HuH-7 (cell line): ENCODE measurements around the gene ZNF322.

Source experiments
- DNase-seq: peaks from one replicate; pipeline ENCODE4 v3.0.0; 2011; ENCODE audit warnings: low spot score

Gene ZNF322

DNA sequence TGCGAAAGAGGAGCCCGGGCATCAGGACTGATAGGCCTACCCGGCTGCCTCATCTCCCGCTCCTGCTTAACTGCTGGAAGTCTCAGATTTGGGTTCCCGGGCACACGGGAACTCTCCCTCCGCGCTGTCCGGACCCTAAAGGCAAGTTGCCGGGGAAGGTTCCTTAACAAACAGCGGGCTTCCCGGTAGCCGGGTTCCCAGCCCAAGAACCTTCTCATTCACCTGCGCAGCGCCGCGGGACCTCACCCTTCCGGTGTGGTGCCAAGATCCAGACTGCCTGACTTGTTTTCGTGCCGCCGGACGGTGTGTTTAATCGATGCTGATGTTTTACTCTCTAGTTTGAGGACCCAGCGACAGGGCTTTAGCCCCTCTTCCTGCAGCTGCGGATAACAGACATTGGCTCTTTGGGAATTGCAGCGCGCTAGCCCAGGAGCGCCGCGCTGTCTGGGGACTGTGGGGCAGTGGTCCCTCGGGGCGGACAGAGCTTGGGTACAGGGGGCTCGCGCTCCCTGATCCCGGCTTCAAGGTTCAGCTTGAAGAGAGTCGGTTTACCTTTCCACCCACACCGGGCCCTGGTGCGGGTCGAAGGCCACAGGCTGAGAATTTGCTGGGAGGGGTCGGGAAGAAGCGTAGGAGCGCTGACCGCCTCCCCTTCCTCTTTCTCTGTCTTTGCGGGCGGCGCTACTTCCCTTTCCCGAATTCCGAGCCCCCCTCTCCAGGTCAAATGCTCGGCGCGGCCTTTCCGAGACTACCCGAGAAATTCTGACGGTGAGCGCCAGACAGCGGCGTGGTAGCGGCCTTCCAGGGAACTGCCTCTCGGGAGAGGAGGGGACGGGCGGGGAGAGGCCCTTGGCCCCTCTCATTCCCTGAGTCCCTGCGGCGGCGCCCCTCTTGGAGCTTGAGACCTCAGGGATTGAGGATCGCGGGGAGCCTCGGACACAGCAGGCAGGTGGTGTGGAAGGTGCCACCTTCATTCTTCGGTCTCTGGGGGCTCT lies 45.6 kb downstream of the ZNF322 start:
- DNase-seq, result no peak

DNA sequence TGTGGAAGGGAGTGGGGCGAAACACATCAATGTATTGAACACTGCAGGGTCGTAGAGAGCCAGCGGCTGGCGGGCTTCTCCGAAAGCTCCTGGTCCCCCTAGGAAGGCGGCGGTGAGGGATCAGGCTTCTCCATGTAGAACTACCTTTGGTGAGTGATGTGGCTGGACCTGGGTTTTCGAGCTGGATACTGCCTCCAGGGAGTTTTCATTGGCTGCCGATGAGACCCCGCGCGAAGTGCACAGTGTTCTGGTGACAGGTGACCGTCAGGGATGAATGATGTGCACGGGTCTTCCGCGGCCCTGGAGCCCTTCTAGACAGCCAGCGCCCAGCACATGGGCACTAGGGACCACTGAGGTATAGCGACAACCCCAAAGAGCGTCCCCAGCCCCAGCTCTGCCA lies 46.3 kb downstream of the ZNF322 start:
- no peak for DNase-seq

DNA sequence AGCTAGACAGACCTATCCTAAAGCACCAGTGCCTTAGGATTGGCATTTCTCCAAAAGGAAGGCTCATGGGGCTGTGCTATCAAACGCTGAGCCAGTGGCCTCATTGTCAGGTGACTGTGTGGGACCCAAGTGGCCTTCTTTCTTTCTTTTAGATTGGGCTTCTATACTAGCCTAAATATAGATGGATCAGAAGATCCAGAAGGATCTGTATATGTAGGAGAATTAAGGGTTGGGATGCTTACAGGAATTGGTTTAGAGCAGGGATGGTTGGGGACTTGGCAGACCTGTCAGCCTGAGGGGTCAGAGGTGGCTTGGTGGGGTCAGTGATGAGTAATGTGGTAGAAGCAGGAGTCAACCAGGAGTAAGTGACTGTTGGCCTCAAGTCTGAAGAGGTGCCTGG lies 47.9 kb downstream of the ZNF322 start:
- no peak for DNase-seq

DNA sequence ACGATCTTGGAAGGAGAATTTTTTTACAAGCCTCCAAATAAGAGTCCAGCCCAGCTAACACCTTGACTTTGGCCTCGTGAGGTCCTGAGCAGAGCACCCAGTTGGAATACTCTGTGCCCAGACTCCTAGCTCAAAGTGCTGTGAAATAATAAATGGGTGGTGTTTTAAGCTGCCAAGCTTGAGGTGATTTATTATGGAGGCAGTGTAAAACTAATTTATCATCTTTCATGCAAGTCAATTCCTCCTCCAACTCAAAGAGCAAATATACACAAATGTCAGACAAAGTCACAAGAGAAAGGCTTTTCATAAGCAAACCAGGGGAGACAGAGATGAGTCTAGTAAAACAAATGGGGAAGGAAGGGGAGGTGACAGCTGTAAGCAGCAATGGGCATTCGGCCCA lies 50.1 kb downstream of the ZNF322 start:
- no peak for DNase-seq

DNA sequence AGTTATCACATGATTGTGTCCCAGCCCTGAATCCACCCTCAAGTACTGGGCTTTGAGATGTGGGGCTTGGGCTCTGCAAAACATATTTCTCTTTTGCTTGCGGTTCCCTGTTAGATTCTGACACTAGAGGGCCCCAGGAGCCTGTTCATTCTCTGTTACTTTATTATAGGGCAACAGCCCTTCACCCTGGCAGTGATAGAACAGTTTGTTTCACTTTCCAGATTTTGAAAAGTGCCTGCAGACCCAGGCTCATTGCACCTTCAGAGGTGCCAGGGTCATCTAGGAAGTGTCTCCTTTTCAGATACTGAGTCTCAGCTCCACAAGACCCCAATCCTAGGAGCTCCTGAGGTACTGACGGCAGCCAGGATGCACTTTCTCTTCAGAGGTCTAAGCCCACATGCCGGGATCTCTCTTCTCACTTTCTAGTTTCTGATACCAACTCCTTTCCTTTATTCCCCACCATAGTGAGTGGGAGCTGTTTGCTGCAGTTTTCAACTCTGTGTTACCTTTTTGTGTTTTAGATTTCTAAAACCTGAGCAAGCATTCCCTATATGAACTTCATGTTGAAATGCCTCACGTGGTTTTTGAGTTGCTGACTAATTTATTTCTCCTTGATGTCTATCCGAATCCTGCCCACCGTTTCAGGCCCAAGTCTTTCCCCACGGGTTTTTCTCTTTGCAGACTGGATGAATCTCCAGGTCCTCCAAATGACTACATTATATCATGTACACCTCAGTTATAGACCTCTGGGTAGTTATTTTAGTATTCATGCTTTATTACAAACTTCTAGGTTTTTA lies 51.9 kb downstream of the ZNF322 start:
- peak; percentile 58 for DNase-seq

DNA sequence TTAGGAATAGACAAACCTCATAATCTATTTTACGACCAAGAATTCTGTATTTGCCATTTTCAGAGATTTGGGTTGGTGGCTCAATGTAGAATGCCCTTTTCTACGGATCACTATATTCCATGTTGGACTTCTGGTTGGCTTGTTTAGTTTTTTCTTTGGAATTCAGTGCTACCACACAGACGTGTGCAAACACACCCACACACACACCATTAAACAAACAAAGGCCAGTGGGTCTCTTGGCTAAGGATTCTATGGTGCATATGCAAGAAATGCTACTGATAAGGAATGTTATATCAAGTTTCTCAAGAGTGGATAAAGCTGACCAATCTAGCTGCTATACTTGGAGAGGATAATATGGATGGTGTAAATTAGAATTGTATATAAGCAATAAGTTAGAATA lies 54.7 kb downstream of the ZNF322 start:
- no peak for DNase-seq

DNA sequence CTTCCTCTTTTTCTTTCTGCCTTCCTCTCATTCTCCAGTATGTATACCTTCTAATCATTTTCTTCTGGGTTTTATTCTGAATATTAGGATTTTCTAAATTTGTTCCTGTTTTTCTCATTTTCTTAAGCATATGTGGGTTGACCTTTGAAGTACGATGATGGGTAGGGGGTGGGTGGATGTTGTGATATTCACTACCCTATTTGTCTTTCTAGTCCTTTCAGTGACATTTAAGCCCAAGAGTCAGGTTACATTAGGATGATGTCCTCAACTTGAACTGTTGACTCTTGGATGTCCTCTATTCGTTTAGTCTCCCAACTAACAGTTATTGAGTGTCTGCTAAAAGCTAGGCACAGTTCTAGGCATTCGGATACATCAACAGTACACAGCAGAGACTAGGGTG lies 55.5 kb downstream of the ZNF322 start:
- DNase-seq, result no peak

DNA sequence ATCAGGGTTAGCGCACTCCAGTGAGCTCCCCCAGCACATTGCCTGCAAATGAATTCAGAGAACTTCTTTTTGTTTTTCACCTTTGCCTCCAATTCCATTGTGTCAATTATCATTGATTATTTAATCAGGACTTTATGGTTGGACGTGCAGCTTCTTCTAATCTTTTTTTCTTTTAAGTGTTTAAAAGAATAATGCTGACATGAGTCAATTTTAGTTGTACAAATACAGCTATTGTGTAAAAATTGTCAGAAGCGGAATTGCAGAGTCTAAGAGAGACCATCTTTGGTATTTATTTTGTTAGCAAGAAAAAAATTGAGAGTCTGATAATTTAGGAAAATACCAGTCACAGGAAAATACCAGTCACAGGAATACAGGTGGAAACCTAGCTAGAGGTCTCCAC lies 57.3 kb downstream of the ZNF322 start:
- no peak for DNase-seq

DNA sequence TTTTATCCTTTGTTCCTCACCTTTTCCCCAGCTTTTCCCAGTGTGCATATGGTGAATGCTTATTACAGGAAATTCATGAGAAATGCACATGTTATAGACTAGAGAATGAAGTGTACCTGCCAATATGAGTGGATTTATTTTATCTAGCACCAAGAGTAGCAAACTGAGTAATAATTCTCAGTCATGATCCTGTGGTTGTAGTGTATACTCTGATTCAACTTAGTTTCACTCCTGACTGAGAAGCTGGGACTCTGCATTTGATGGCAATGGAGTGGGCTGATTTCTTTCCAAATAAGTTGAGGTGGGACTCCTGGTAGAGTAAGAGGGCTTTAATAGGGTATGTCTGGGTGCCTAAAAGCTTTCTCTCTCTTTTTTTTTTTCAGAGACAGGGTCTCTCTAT lies 58.8 kb downstream of the ZNF322 start:
- DNase-seq, result no peak

DNA sequence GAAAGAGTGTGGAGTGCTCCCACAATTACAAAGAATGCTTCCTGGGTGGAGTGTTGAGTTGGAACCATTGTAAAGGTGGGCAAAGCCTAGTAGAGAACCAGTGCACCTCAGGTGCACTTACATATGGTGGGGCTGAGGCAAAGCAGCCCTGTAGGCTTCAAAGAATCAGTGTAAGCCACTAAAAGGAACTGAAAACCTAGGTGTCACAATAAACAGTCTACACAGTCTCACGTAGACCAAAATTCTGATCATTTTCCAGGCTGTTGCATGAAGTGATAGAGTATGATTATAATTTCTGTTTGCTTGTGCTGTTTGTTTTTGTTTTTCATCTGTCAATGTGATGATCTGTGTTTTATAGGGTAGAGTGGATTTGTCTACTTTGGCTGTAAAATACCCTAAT lies 60.0 kb downstream of the ZNF322 start:
- DNase-seq, result no peak

DNA sequence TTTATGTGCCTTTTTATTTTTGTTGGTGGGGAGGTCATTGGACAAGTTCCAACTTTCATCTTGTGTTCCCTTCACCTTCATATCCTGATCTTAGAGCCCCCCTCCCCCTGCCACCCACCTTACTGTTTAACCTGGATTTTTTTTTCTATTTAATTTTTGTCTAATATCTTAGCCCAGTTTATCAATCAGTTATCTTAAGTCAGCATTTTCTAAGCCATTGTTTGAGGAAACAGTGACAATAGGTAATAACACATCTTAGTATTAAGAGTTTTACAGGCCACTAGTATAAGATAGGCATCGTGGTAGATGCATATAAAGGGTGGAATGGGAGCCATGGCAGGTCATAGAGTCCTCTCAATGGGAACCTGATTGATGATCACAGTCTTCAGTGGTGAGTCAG lies 60.4 kb downstream of the ZNF322 start:
- DNase-seq, result no peak

DNA sequence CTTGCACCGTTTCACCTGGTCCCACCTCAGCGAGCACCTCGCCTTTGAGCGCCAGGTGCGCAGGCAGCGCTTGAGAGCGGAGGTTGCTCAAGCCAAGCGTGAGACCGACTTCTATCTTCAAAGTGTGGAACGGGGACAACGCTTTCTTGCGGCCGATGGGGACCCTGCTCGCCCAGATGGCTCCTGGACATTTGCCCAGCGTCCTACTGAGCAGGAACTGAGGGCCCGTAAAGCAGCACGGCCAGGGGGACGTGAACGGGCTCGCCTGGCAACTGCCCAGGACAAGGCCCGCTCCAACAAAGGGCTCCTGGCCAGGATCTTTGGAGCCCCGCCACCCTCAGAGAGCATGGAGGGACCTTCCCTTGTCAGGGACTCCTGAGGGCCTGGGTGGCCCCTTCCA lies 61.3 kb downstream of the ZNF322 start:
- no peak for DNase-seq

DNA sequence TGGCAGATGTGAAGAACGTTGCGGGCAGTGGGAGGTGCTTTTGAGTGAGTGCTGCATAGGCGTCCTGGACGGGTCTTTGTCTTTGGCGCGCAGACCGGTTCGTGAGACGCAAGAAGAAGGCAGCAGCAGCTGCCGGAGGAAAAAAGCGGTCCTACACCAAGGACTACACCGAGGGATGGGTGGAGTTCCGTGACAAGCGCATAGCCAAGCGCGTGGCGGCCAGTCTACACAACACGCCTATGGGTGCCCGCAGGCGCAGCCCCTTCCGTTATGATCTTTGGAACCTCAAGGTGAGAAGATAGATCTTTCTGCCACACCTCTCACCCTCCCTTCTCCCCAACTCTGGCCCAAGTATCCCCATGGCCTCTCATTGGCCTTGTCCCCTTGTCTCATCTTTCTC lies 61.7 kb downstream of the ZNF322 start:
- DNase-seq, result no peak

DNA sequence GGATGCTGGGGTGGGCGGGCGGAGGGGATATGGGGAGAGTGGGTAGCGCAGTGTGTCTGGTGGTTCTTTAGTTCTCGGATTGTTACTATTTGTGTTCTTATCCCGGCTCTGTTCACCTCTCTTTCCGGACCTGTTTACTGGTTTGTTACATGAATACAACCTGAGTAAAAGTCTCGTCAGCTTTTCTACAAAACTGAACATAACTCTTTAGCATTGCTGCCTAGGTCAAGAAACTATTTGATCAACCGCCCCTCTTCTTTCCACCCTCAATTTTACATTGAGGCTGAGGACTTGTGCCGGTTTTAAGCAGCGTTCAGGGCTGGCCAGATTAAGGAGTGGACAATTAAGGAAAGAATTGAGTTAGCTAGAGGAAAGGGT lies 62.2 kb downstream of the ZNF322 start:
- no peak for DNase-seq

DNA sequence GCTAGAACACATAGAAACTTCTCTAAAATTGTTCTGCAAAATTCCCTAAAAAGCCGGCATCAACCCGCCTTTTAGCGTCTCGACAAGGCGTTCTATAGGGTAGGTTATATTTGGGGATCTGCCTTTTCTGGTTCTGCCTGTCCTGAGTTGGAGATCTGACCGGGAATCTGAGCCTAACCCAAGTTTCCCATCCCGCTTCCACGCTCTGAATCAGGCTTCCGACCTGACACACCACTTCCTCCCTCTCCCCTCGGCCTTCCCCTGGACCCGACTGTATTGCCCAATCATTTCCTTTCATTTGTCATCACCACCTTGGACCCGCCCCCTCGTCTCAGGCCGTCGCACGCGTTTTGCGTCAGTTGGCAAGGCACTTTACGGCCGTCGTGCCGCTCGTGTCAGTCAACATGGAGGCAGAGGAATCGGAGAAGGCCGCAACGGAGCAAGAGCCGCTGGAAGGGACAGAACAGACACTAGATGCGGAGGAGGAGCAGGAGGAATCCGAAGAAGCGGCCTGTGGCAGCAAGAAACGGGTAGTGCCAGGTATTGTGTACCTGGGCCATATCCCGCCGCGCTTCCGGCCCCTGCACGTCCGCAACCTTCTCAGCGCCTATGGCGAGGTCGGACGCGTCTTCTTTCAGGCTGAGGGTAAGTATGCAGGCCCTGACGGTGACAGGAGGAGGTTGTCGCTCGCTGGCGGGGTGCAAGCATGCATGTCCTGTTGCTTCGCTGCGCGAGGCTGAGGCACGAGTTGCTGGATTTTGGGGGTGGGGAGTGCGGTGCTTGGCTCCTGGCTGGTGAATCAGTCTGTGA lies 62.8 kb downstream of the ZNF322 start, which contains the start of gene ABT1:
TSS of gene ABT1 (plus strand) at position 375 of the 810 bp plus-strand sequence. CDS start at position 405, 30 bp downstream.
- DNase-seq, result peak; percentile 73

DNA sequence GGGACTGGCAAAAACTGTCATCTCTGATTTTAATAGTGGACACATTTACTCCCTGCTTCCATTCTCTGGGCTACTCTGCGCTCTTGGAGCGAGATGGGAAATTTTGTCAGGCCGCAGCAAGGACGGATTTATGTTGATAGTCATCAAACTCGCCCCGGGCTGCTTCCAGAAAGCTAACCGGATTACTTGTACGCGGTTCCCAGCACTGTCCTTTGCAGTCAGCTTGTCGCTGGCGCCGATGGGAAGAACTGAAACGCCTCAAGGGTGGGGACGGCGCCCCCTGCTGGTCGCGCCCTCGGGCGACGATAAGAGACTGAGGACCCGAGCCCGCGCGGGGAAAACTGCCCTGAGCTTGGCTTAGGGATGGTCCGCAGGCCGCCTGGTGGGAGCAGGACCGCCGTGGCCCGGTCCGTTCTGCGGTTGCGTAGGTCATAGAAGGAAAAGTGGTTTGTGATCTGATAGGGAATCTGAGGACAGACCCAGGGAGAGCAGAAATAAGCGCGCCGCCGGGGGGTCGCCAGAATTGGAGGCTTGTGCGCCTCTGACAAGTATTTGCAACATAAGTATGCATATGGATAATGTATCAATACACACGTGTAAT lies 63.8 kb downstream of the ZNF322 start:
- DNase-seq, result peak; percentile 47

DNA sequence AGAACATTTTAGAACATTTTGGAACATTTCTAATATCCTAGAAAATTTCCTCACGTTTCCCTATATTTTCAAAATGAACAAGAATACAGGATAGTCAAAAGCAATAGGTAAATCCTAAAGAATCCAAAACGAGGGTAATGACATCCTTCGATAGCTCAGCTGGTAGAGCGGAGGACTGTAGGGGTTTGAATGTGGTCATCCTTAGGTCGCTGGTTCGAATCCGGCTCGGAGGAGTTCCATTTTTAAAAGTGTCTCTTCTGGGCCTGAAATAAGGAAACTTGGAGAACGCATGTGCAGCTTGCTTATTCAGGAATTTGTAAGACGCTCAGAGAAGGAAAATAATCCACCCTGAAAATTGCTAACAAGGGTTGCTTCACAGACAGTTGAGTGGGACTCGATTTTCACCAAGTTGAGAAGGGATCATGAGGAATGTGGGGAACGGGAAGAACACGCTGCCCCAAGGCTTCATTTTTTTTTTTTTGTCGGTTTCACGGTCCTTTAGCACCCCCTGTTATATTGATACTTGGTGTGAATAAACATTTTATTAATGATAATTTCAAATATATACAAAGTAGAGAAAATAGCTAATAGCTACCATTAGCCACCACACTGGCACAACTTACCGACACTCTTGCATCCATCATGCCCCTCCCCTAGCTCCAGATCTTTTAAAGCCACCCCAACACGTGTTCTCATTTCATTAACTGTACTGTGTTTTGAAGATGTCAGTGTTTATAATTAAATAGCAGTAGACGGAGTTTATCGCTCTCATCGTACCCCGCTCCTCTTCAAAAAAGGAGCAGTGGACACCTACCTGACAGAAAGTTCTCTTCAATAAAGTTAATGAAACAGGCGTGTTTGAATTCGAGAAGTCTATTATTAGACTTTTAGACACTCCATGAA lies 64.6 kb downstream of the ZNF322 start:
- DNase-seq, result no peak

DNA sequence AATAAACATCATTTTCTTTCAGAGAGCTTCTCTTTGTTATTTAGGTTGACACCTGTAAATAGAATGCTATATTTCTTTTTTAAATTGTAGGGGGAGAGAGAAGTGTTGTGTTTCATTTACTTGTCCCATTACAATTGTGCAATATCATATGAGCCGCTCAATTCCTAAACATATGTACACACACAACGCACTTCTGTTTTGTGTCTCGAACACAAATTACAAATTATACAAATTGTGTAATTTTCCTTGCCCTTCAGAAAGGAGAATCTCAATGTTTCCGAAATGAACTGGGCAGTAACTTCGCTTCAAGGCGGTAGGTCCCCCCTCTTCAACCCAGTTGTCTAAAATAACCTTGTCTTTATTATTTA lies 65.4 kb downstream of the ZNF322 start:
- DNase-seq, result no peak

DNA sequence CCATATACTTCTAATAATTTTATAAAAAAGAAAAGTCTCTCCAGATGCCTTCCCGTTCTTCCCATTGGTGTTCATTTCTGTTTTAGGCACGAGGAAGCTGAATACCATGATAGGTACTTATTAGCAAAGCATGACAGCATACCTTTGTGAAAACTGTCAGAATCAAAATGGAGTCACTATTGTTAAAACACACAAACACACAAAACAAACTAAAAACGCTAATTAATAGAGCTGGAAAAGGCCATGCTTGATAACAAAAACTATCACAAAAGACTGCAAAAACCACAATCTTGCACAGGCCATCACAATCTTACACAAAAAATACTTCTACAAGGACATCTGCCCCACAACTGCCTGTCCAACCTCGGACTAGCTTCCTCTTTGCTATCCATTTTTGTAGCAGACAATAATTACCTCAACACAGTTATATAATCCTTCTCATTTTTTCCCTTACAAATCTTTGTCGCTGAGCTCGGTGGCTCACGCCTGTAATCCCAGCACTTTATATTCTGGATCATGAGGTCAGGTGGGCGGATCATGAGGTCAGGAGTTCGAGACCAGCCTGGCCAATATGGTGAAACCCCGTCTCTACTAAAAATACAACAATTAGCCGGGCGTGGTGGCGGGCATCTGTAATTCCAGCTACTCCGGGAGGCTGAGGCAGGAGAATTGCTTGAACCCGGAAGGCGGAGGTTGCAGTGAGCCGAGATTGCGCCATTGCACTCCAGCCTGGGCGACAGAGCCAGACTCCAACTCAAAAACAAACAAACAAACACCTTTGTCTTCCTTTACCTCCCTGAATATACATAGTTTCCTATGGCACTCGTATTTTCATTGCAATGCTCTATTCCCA lies 66.0 kb downstream of the ZNF322 start:
- no peak for DNase-seq

DNA sequence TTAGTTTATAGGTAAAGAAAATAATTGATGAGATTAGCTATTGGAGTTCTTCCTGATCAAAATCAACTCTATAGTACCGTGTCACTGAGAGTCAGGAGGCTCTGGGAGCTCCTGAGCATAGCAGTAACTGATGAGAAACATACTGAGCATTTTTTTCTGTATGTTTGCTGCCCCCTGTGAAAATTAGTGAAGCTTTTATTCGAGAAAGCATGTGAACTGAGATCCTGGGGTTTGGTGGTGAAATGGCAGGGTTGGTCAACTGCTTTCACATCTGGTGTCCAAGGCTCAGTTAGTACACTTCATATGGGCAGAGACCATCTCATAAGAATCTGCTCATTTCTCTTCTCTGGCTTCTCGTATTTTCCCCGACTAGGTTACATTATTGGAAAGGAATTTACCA lies 66.9 kb downstream of the ZNF322 start:
- no peak for DNase-seq
